Measurements from ENCODE around the gene KRTAP10-4. TPM values are rescaled to one million over a fixed set of nuclear protein-coding genes. Genes with fewer than 3 reads are reported as not detected.
A peak's percentile ranks its signal among the peaks of the same experiment; 100 is the strongest.
"Not testable (repeated sequence)": the region's sequence is repeated elsewhere in the genome, so short reads cannot be mapped to it uniquely, and the experiment has no call there.

KRTAP10-4 gene
- total and polyA plus RNA-seq, 2 experiments from 2014 or later, result 0.16 TPM; not detected in 1

DNA sequence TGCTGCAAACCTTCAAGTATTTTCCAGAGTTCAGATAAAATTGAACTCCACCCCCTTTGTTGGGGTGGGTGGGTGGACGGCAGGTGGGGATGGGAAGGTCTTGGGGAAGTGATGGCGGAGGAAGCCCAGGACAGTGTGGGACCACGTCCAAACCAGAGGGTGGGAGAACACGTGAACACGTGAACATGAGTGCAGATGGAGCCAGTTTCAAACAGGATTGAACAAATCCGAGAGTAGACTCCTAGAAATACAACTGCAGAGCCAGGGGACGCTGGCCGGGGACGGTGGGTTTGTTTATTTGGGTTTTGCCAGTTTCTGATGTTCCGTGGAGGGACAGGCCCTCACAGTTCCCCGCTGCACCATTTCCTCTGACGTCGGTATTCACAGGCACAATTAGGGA is 25.1 kb upstream of the KRTAP10-4 start:
- peaks cover 14% of the 10 kb centered on the region for H3K4me1 ChIP-seq (ENCODE audit: low read depth)

GRCh38 chr21:44548922-44549321 is 24.6 kb upstream of the KRTAP10-4 start:
- no peak overlapping the region for H3K4me3 ChIP-seq
- peaks cover 14% of the 10 kb centered on the region for H3K4me1 ChIP-seq (ENCODE audit: low read depth)
- H3K27me3 ChIP-seq, result no peaks in the 10 kb centered on the region
- no peaks in the 10 kb centered on the region for H3K36me3 ChIP-seq
- H3K27ac ChIP-seq, result peak overlapping the region; percentile 89
- H3K9me3 ChIP-seq (ENCODE audit: low read depth), result no peaks in the 10 kb centered on the region
- peak in 1 of 2 donors; percentile 66 for DNase-seq (ENCODE audit: low read depth in 1 of 2, low spot score in 1 of 2)
- no peak for TF ChIP-seq CTCF (IDR thresholded peaks at IDR 0.05; ENCODE audit: low read depth, low read length)

More for the DNA sequence above, 25.1 kb upstream of the KRTAP10-4 start:
- no peak for TF ChIP-seq CTCF (IDR thresholded peaks at IDR 0.05; ENCODE audit: low read depth, low read length)
- H3K27me3 ChIP-seq, result no peaks in the 10 kb centered on the region
- H3K36me3 ChIP-seq, result no peaks in the 10 kb centered on the region
- H3K27ac ChIP-seq, result peak overlapping the region; percentile 89
- H3K4me3 ChIP-seq, result no peak overlapping the region
- H3K9me3 ChIP-seq (ENCODE audit: low read depth), result no peaks in the 10 kb centered on the region
- no peak for DNase-seq (ENCODE audit: low read depth in 1 of 2, low spot score in 1 of 2)

DNA sequence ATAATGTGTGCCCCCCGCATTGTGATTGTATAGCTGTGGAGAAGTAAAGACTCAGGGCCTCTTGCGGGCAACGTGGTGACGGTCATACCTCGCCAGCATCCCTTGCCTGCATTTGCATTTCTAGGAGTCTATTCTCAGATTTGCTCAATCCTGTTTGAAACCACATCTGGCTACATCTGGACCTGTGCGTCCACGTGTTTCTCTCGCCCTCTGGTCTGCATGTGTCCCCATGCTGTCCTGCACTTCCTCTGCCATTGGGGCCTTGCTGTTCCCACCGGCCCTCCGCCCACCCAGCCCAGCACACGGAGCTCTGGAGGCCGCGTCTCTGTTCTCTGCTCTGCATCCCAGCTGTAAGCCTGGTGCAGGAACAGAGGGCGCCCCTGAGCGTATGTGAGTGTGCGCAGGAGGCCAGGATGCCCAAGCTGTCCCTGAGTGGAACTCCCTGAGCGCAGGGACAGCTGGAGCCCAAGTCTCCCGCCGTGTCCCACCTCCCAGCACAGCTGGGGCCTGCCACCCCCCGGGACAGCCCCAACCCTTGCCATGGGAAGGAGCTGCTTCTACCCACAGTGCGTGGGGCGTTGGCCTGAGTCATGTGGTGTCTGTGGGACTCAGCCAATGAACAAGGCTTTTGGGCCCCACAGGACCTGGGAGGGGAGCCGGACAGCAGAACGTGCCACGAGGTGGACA is 23.9 kb upstream of the KRTAP10-4 start:
- Histone ChIP-seq H3K36me3 (no peaks in the 10 kb centered on the region), H3K4me3 (no peak overlapping the region), H3K4me1 (ENCODE audit: low read depth) (peaks cover 14% of the 10 kb centered on the region), H3K9me3 (ENCODE audit: low read depth) (no peaks in the 10 kb centered on the region), H3K27ac (peak overlapping the region; percentile 89), H3K27me3 (no peaks in the 10 kb centered on the region)
- DNase-seq (ENCODE audit: low read depth in 1 of 2, low spot score in 1 of 2), result no peak
- no peak for TF ChIP-seq CTCF (IDR thresholded peaks at IDR 0.05; ENCODE audit: low read depth, low read length)

DNA sequence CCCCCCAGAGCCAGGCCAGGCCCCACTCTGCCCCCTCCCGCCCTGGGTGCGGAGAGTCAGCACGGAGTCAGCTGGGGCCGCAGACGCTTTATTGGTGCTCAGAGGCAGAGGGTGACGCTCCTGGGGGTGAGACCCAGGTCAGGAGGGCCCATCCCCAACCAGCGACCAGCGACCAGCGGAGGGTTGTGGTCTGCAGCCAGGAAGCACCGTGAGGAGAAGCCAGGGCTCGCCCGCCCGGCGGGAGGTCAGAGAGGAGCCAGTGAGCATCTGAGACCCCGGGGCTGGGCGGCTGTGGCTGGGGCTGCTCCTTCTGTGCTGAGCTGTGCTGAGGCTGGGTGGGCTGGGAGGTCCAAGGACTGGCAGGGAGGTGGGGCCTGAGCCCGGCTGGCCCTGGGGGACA is 23.2 kb upstream of the KRTAP10-4 start:
- not testable (repeated sequence) for H3K4me3 ChIP-seq; H3K27ac ChIP-seq; H3K36me3 ChIP-seq; DNase-seq (ENCODE audit: low read depth in 1 of 2, low spot score in 1 of 2); H3K27me3 ChIP-seq; H3K9me3 ChIP-seq (ENCODE audit: low read depth)
- peaks cover 14% of the 10 kb centered on the region for H3K4me1 ChIP-seq (ENCODE audit: low read depth)

GRCh38 chr21:44550807-44551206 is 22.7 kb upstream of the KRTAP10-4 start:
- TF ChIP-seq CTCF (IDR thresholded peaks at IDR 0.05; ENCODE audit: low read depth, low read length), result no peak
- H3K27me3 ChIP-seq, result no peaks in the 10 kb centered on the region

GRCh38 chr21:44551340-44551961 is 22.1 kb upstream of the KRTAP10-4 start, which contains the start of gene KRTAP10-2:
Gene KRTAP10-2 (minus strand): TSS chr21:44551505. CDS start chr21:44551458, 47 bp downstream.
- no peaks in the 10 kb centered on the region for H3K36me3 ChIP-seq
- no peak for DNase-seq (ENCODE audit: low read depth in 1 of 2, low spot score in 1 of 2)
- H3K27me3 ChIP-seq, result no peaks in the 10 kb centered on the region
- no peak within 1 kb of the TSS for H3K27ac ChIP-seq
- no peak for TF ChIP-seq CTCF (IDR thresholded peaks at IDR 0.05; ENCODE audit: low read depth, low read length)
- no peaks in the 10 kb centered on the region for H3K9me3 ChIP-seq (ENCODE audit: low read depth)
- peaks cover 14% of the 10 kb centered on the region for H3K4me1 ChIP-seq (ENCODE audit: low read depth)
- H3K4me3 ChIP-seq, result no peak within 1 kb of the TSS

More at GRCh38 chr21:44550807-44551206, 22.7 kb upstream of the KRTAP10-4 start:
- H3K36me3 ChIP-seq, result no peaks in the 10 kb centered on the region
- no peaks in the 10 kb centered on the region for H3K9me3 ChIP-seq (ENCODE audit: low read depth)
- peaks cover 14% of the 10 kb centered on the region for H3K4me1 ChIP-seq (ENCODE audit: low read depth)
- H3K4me3 ChIP-seq, result no peak overlapping the region
- DNase-seq (ENCODE audit: low read depth in 1 of 2, low spot score in 1 of 2), result no peak
- H3K27ac ChIP-seq, result no peak overlapping the region
